ENCODE data around the gene SAC3D1. TPM values are rescaled to one million over a fixed set of nuclear protein-coding genes. Genes with fewer than 3 reads are reported as not detected.

The SAC3D1 gene
- total and polyA plus RNA-seq, 2 donors: 11.2 to 11.5 TPM

DNA sequence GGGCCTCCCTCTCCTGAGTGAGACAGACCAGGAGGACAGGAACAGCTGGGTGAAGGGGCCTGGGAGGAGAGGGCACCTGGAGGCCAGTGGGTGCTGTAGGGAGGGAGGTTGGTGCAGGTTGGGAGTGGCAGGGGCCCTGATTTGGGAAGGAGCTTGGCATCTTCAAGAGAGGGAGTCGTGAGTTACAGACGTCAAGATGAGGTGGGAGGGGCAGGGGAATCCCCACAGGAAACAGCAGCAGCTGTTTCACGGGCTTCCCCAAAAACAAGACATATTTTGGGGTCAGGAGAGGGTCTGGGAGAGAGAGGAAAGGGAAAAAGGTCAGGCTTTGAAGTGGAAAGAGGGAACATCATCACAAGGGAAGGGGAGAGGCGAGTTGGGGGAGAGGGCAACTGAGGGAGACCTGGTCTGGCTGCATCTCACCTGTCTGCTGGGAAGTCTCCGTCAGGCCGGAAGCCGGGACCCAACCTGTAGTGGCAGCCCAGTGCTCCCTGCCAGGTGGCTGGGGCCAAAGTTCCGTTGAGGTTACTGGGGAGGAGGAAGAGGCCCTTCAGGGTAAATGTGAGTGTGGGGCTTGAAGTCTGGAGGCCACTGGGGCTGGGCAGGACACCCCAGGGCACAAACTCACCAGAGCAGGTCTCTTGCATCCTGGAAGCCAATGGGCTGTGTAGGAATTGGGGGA is 13.0 kb downstream of the SAC3D1 start:
- 10% methylated on average over 8 of the region's 8 CpGs for WGBS
- no peak overlapping the region for H3K4me3 ChIP-seq (ENCODE audit: low read length in 2 of 2)
- peaks cover 7 to 15% of the 10 kb centered on the region in 2 donors for H3K4me1 ChIP-seq (ENCODE audit: control insufficient read depth in 2 of 2, insufficient read depth in 2 of 2, low read length in 2 of 2)
- no peak overlapping the region for H3K27ac ChIP-seq (ENCODE audit: low read depth in 1 of 2, low read length in 1 of 2)
- no peaks in the 10 kb centered on the region for H3K9me3 ChIP-seq (ENCODE audit: control insufficient read depth in 2 of 2, insufficient read depth in 1 of 2, low read length in 1 of 2)
- DNase-seq (ENCODE audit: low read depth in 6 of 9, low spot score in 9 of 9): peak in 5 of 9 donors; percentile 34 to 67 (median 49)
- no peaks in the 10 kb centered on the region for H3K27me3 ChIP-seq (ENCODE audit: control insufficient read depth in 2 of 2, insufficient read depth in 1 of 2, low read length in 1 of 2)
- no peaks in the 10 kb centered on the region for H3K36me3 ChIP-seq (ENCODE audit: control insufficient read depth in 2 of 2, insufficient read depth in 2 of 2, low read length in 1 of 2)

DNA sequence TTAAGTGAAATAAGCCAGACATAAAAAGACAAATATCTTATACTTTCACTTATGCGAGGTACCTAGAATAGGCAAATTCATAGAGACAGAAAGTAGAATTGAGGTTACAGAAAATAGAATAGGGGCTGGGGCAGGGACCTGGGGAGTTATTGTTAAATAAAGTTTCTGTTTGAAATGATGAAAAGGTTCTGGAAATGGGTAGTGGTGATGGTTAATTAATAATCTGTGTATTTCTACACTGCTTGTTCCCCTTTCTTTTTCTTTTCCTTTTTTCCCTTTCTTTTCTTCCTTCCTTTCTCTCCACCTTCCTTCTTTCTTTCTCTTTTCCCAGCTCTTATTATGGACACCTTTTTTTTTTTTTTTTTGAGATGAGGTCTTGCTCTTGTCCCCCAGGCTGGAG is 14.5 kb downstream of the SAC3D1 start:
- no peak for DNase-seq (ENCODE audit: low read depth in 6 of 9, low spot score in 9 of 9)
- Histone ChIP-seq H3K9me3 (ENCODE audit: control insufficient read depth in 2 of 2, insufficient read depth in 1 of 2, low read length in 1 of 2) (no peaks in the 10 kb centered on the region), H3K27me3 (ENCODE audit: control insufficient read depth in 2 of 2, insufficient read depth in 1 of 2, low read length in 1 of 2) (no peaks in the 10 kb centered on the region), H3K36me3 (ENCODE audit: control insufficient read depth in 2 of 2, insufficient read depth in 2 of 2, low read length in 1 of 2) (no peaks in the 10 kb centered on the region), H3K4me3 (ENCODE audit: low read length in 2 of 2) (no peak overlapping the region), H3K4me1 (ENCODE audit: control insufficient read depth in 2 of 2, insufficient read depth in 2 of 2, low read length in 2 of 2) (peaks cover 7 to 21% of the 10 kb centered on the region in 2 donors), H3K27ac (ENCODE audit: low read depth in 1 of 2, low read length in 1 of 2) (no peak overlapping the region)
- WGBS: 93% methylated on average over 1 of the region's 1 CpG

DNA sequence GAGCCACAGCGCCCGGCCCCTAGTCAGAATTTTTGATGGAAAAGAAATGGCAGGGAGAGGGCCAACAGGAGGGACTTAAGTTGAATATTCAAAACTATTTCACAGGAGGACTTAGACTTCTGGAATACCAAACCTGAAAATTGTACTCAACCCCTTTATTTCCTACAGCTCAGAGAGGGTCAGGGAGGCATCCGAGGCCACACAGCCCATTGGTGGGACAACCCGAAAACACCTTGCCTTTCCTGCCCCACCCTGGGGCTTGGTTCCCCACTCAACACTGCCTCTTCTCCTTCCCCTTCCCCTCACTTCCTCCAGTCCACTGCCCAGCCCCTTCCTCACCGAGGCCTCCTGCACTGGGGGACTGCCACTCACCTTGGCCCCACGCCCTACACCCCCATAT is 16.0 kb downstream of the SAC3D1 start:
- Histone ChIP-seq H3K9me3 (ENCODE audit: control insufficient read depth in 2 of 2, insufficient read depth in 1 of 2, low read length in 1 of 2) (no peaks in the 10 kb centered on the region), H3K4me1 (ENCODE audit: control insufficient read depth in 2 of 2, insufficient read depth in 2 of 2, low read length in 2 of 2) (peaks cover 7 to 27% of the 10 kb centered on the region in 2 donors), H3K27ac (ENCODE audit: low read depth in 1 of 2, low read length in 1 of 2) (no peak overlapping the region), H3K36me3 (ENCODE audit: control insufficient read depth in 2 of 2, insufficient read depth in 2 of 2, low read length in 1 of 2) (no peaks in the 10 kb centered on the region), H3K4me3 (ENCODE audit: low read length in 2 of 2) (no peak overlapping the region), H3K27me3 (ENCODE audit: control insufficient read depth in 2 of 2, insufficient read depth in 1 of 2, low read length in 1 of 2) (no peaks in the 10 kb centered on the region)
- WGBS: 97% methylated on average over 6 of the region's 6 CpGs
- no peak for DNase-seq (ENCODE audit: low read depth in 6 of 9, low spot score in 9 of 9)

DNA sequence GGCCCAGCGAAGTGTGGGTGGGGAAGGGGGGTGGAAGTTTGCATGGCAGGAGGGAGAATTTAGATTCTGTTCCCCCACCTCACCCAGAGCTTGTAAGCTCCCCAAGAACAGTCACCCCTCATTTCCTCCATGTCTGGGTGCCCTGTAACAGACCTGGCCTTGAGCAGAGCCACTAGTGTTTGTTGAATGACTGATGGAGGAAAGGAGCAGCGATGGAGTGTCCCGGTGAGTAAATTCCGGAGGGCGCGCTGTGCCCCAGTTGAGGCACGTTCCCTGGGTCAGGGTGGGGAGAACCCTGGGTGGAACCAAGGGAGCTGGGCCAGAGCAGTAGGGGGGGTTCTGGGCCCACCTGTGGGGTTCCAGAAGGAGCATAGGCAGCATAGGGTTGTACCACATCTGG is 16.5 kb downstream of the SAC3D1 start:
- H3K27ac ChIP-seq (ENCODE audit: low read depth in 1 of 2, low read length in 1 of 2): no peak overlapping the region
- no peaks in the 10 kb centered on the region for H3K9me3 ChIP-seq (ENCODE audit: control insufficient read depth in 2 of 2, insufficient read depth in 1 of 2, low read length in 1 of 2)
- WGBS: 97% methylated on average over 7 of the region's 7 CpGs
- H3K4me3 ChIP-seq (ENCODE audit: low read length in 2 of 2): no peak overlapping the region
- peaks cover 7 to 27% of the 10 kb centered on the region in 2 donors for H3K4me1 ChIP-seq (ENCODE audit: control insufficient read depth in 2 of 2, insufficient read depth in 2 of 2, low read length in 2 of 2)
- no peak for DNase-seq (ENCODE audit: low read depth in 6 of 9, low spot score in 9 of 9)
- H3K36me3 ChIP-seq (ENCODE audit: control insufficient read depth in 2 of 2, insufficient read depth in 2 of 2, low read length in 1 of 2): no peaks in the 10 kb centered on the region
- H3K27me3 ChIP-seq (ENCODE audit: control insufficient read depth in 2 of 2, insufficient read depth in 1 of 2, low read length in 1 of 2): no peaks in the 10 kb centered on the region

DNA sequence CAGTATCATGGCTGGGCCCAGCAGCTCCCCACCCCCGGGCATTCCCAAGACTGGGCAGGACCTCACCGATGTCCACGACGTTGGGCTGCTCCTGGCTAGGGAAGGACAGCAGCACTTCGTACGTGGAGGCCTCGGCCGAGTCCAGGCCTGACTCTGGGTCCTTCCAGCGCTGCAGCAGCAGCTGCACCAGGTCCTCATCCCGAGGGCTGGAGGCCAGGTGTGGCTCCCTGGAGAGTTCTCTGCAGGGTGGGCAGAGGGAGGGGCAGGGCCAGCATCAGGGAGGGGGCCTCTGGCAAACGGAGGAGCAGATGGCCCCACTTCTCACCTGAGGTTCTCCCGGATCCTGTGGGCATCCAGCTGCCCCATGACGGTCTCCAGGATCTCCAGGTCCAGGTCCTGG is 17.0 kb downstream of the SAC3D1 start:
- Histone ChIP-seq H3K36me3 (ENCODE audit: control insufficient read depth in 2 of 2, insufficient read depth in 2 of 2, low read length in 1 of 2) (no peaks in the 10 kb centered on the region), H3K4me1 (ENCODE audit: control insufficient read depth in 2 of 2, insufficient read depth in 2 of 2, low read length in 2 of 2) (peaks cover 7 to 27% of the 10 kb centered on the region in 2 donors), H3K9me3 (ENCODE audit: control insufficient read depth in 2 of 2, insufficient read depth in 1 of 2, low read length in 1 of 2) (no peaks in the 10 kb centered on the region), H3K4me3 (ENCODE audit: low read length in 2 of 2) (no peak overlapping the region), H3K27me3 (ENCODE audit: control insufficient read depth in 2 of 2, insufficient read depth in 1 of 2, low read length in 1 of 2) (no peaks in the 10 kb centered on the region), H3K27ac (ENCODE audit: low read depth in 1 of 2, low read length in 1 of 2) (no peak overlapping the region)
- no peak for DNase-seq (ENCODE audit: low read depth in 6 of 9, low spot score in 9 of 9)
- WGBS: 97% methylated on average over 13 of the region's 13 CpGs

DNA sequence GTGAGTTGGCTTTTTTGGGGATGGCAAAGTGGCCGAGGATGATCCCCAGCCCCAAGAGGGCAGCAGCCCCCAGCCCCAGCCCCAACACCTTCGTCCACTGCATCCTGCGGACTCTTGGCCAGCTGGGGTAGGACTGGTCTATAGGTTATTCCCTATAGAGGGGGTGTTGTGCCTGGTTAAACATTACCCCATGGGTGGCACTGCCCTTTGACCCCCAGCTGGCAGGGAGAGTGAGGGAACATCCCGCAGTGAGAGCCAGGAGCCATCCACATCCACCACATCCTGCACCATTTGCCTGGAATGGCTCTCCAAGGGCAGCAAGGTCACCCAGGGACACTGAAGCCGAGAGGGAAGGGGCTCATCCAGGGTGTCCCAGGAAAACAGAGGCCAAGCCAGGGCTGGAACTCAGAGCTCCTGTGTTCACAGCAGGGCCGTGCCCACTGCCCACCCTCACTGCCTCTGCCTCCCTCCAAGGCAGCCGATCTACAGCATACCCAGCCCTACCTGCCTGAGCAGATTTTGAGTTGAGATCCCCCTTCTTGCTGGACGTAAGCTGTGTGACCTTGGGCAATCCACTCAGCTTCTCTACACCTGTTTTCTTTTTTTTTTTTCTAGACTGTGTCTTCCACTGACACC is 17.5 kb downstream of the SAC3D1 start, which contains the start of gene NAALADL1:
Gene NAALADL1 (minus strand): TSS at position 135 of the 636 bp plus-strand sequence. CDS start 32 bp downstream, at position 103.
- 96% methylated on average over 8 of the region's 8 CpGs for WGBS
- no peaks in the 10 kb centered on the region for H3K36me3 ChIP-seq (ENCODE audit: control insufficient read depth in 2 of 2, insufficient read depth in 2 of 2, low read length in 1 of 2)

DNA sequence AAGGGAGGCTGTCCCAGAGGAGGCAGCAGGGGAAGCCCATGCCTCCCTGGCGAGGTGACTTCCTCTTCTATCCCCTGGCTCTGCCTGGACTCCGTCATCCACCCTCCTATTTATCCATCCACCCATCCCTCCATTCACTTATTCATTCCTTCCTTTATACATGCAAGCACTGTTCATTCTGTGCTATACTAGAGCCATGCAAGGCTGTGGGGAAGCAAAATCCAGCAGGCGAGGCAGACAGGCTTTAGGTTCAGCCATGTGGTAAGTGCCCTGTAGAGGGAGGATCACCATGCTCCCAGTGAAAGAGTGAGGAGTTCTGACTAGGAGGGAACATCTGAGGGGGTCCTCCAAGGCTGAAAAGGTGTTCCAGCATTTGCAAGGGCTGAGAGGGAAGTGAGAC is 18.5 kb downstream of the SAC3D1 start:
- no peak overlapping the region for H3K4me3 ChIP-seq (ENCODE audit: low read length in 2 of 2)
- 79% methylated on average over 3 of the region's 3 CpGs for WGBS

More for the DNA sequence above, 17.5 kb downstream of the SAC3D1 start, which contains the start of gene NAALADL1:
- Histone ChIP-seq H3K27ac (ENCODE audit: low read depth in 1 of 2, low read length in 1 of 2) (no peak within 1 kb of the TSS), H3K4me3 (ENCODE audit: low read length in 2 of 2) (no peak within 1 kb of the TSS), H3K27me3 (ENCODE audit: control insufficient read depth in 2 of 2, insufficient read depth in 1 of 2, low read length in 1 of 2) (no peaks in the 10 kb centered on the region), H3K4me1 (ENCODE audit: control insufficient read depth in 2 of 2, insufficient read depth in 2 of 2, low read length in 2 of 2) (peaks cover 7 to 24% of the 10 kb centered on the region in 2 donors), H3K9me3 (ENCODE audit: control insufficient read depth in 2 of 2, insufficient read depth in 1 of 2, low read length in 1 of 2) (no peaks in the 10 kb centered on the region)
- DNase-seq (ENCODE audit: low read depth in 6 of 9, low spot score in 9 of 9): no peak

DNA sequence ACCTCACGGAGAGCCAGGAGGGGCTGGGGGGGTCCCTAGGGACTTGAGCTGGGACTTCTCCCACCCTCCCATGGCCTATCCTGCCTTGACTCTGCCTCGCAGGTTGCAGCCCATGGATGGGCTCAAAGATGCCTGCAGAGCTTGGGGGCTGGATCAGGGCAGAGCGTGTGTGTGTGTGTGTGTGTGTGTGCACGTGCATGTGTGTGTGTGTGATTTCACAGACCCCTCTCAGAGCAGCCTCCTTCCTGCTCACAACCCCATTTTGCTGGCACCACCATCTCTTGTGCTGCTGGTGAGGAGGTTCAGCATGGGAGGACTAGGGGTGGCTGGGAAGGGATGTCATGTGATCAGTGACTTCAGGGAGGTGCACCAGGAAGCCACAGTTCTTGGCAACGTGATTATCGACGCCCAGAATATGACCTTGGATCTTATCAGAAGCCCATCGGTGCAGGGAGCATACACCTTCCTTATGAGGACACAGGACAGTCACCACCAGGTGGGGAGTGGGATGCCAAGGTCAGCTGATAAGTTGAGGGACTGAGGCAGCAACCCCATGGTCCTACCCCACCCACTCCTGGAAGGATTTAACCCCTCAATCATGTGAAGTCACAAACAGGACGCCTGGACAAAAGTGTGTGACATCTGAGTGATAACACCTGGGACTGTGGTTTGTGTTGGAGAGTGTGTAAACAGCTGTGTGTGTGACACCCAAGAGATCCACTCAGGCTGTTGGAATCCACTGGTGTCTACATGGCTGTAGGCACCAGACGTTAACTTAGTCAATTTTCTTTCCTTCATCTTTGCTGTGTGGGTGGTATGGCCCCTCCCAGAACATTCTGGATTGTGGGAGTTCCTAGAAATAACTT is 19.2 kb downstream of the SAC3D1 start:
- H3K27ac ChIP-seq (ENCODE audit: low read depth in 1 of 2, low read length in 1 of 2): no peak overlapping the region
- H3K4me1 ChIP-seq (ENCODE audit: control insufficient read depth in 2 of 2, insufficient read depth in 2 of 2, low read length in 2 of 2): peaks cover 0 to 12% of the 10 kb centered on the region in 2 donors
- WGBS: 70% methylated on average over 10 of the region's 10 CpGs
- H3K27me3 ChIP-seq (ENCODE audit: control insufficient read depth in 2 of 2, insufficient read depth in 1 of 2, low read length in 1 of 2): no peaks in the 10 kb centered on the region
- no peaks in the 10 kb centered on the region for H3K9me3 ChIP-seq (ENCODE audit: control insufficient read depth in 2 of 2, insufficient read depth in 1 of 2, low read length in 1 of 2)
- H3K36me3 ChIP-seq (ENCODE audit: control insufficient read depth in 2 of 2, insufficient read depth in 2 of 2, low read length in 1 of 2): no peaks in the 10 kb centered on the region
- DNase-seq (ENCODE audit: low read depth in 6 of 9, low spot score in 9 of 9): peak in 1 of 9 donors; percentile 7
- H3K4me3 ChIP-seq (ENCODE audit: low read length in 2 of 2): no peak overlapping the region

More for the DNA sequence above, 18.5 kb downstream of the SAC3D1 start:
- Histone ChIP-seq H3K27ac (ENCODE audit: low read depth in 1 of 2, low read length in 1 of 2) (no peak overlapping the region), H3K4me1 (ENCODE audit: control insufficient read depth in 2 of 2, insufficient read depth in 2 of 2, low read length in 2 of 2) (peaks cover 0 to 15% of the 10 kb centered on the region in 2 donors), H3K27me3 (ENCODE audit: control insufficient read depth in 2 of 2, insufficient read depth in 1 of 2, low read length in 1 of 2) (no peaks in the 10 kb centered on the region), H3K36me3 (ENCODE audit: control insufficient read depth in 2 of 2, insufficient read depth in 2 of 2, low read length in 1 of 2) (no peaks in the 10 kb centered on the region), H3K9me3 (ENCODE audit: control insufficient read depth in 2 of 2, insufficient read depth in 1 of 2, low read length in 1 of 2) (no peaks in the 10 kb centered on the region)
- no peak for DNase-seq (ENCODE audit: low read depth in 6 of 9, low spot score in 9 of 9)

Measured in thymus (tissue), 11 donors.